WTC11 (cell line): Measurements from ENCODE around the gene PCDHA1. TPM values are rescaled to one million over a fixed set of nuclear protein-coding genes. Genes with fewer than 3 reads are reported as not detected.
"Not testable (repeated sequence)": the region's sequence is repeated elsewhere in the genome, so short reads cannot be mapped to it uniquely, and the experiment has no call there.

Experiments used
- ATAC-seq: fragments of 200-7000 bp; cut with Tn5 transposase; 2 replicates; pipeline ENCODE4 v1.10.0; 2021; ENCODE audit warnings: mild to moderate bottlenecking, moderate library complexity
- CTCF ChIA-PET: fragments of 300-600 bp; sonication (Branson Sonifier 250); formaldehyde crosslinking; loops from one replicate; lab custom pipeline; 2021; ENCODE audit warnings: antibody characterized with exemption; lab: Charles Lee
- POLR2A ChIA-PET: fragments of 350-600 bp; sonication (Branson Sonifier 250); formaldehyde crosslinking; loops from one replicate; lab custom pipeline; 2021; ENCODE audit warnings: antibody characterized with exemption; lab: Charles Lee
- DNase-seq: peaks from one replicate; pipeline ENCODE4 v3.0.0; 2021; ENCODE audit warnings: low spot score
- H3K27ac Mint-ChIP-seq: 2 replicates; pipeline ENCODE4 v1.8.0; 2021; ENCODE audit warnings: mixed read lengths
- H3K27me3 Mint-ChIP-seq: 2 replicates; pipeline ENCODE4 v1.8.0; 2021; ENCODE audit warnings: low read depth, mild to moderate bottlenecking, moderate library complexity, mixed read lengths
- H3K36me3 Mint-ChIP-seq: 2 replicates; pipeline ENCODE4 v1.8.0; 2021; ENCODE audit warnings: mixed read lengths
- H3K4me1 Mint-ChIP-seq: 2 replicates; pipeline ENCODE4 v1.8.0; 2022; ENCODE audit warnings: mixed read lengths
- H3K4me3 Mint-ChIP-seq: 2 replicates; pipeline ENCODE4 v1.8.0; 2021; ENCODE audit warnings: mild to moderate bottlenecking, moderate library complexity, mixed read lengths
- H3K9me3 Mint-ChIP-seq: 2 replicates; pipeline ENCODE4 v1.8.0; 2021; ENCODE audit warnings: mixed read lengths
- ATF1 ChIP-seq: sonication (generic); formaldehyde crosslinking; IDR thresholded peaks from 2 replicates; pipeline ENCODE4 v1.8.1; 2023; ENCODE audit warnings: mild to moderate bottlenecking, moderate library complexity, missing genetic modification reagents
- ATF3 ChIP-seq: sonication (generic); formaldehyde crosslinking; conservative IDR thresholded peaks from 2 replicates; pipeline ENCODE4 v1.8.1; 2022; ENCODE audit warnings: mild to moderate bottlenecking, missing genetic modification reagents
- CDX4 ChIP-seq: fragments of 250-450 bp; sonication (Bioruptor Pico); IDR thresholded peaks from 2 replicates; pipeline ENCODE4 v1.9.0; 2021; ENCODE audit warnings: moderate library complexity, mild to moderate bottlenecking, inconsistent platforms, borderline replicate concordance
- HMGA2 ChIP-seq: fragments of 250-450 bp; sonication (Bioruptor Pico); IDR thresholded peaks from 2 replicates; pipeline ENCODE4 v1.4.0; 2021; ENCODE audit warnings: mild to moderate bottlenecking, moderate library complexity
- HMGXB4 ChIP-seq: sonication (generic); formaldehyde crosslinking; IDR thresholded peaks from 2 replicates; pipeline ENCODE4 v1.8.1; 2023; ENCODE audit warnings: mild to moderate bottlenecking, moderate library complexity, missing genetic modification reagents
- NR3C1 ChIP-seq: sonication (generic); formaldehyde crosslinking; conservative IDR thresholded peaks from 2 replicates; pipeline ENCODE4 v1.8.1; 2023; ENCODE audit warnings: low read depth, mild to moderate bottlenecking, missing genetic modification reagents
- SMAD4 ChIP-seq: sonication (generic); formaldehyde crosslinking; IDR thresholded peaks from 2 replicates; pipeline ENCODE4 v1.8.0; 2022; ENCODE audit warnings: mild to moderate bottlenecking, missing genetic modification reagents
- TP53 ChIP-seq: sonication (generic); formaldehyde crosslinking; IDR thresholded peaks from 2 replicates; pipeline ENCODE4 v1.8.1; 2023; ENCODE audit warnings: mild to moderate bottlenecking, missing genetic modification reagents
- USF2 ChIP-seq: sonication (generic); formaldehyde crosslinking; IDR thresholded peaks from 2 replicates; pipeline ENCODE4 v1.8.1; 2023; ENCODE audit warnings: mild to moderate bottlenecking, missing genetic modification reagents, moderate library complexity
- ZNF121 ChIP-seq: sonication (generic); formaldehyde crosslinking; IDR thresholded peaks from 2 replicates; pipeline ENCODE4 v1.8.0; 2023; ENCODE audit warnings: missing genetic modification reagents
- ZNF219 ChIP-seq: sonication (generic); formaldehyde crosslinking; IDR thresholded peaks from 2 replicates; pipeline ENCODE4 v1.8.0; 2023; ENCODE audit warnings: missing genetic modification reagents, mild to moderate bottlenecking, borderline replicate concordance
- total RNA-seq: library from RNA; stranded (reverse); gene quantifications from 3 replicates; pipeline ENCODE4 v1.2.3, GENCODE V29; 2021
- TF ChIP-seq, protein P1 (sequence below): fragments of 200-600 bp; IDR thresholded peaks from 2 replicates; pipeline ENCODE4 v1.8.0; 2022; ENCODE audit warnings: antibody characterized with exemption
- TF ChIP-seq, protein P2 (sequence below): sonication (generic); formaldehyde crosslinking; IDR thresholded peaks from 2 replicates; pipeline ENCODE4 v1.8.1; 2022; ENCODE audit warnings: missing genetic modification reagents, borderline replicate concordance
- TF ChIP-seq, protein P3 (sequence below): sonication (generic); formaldehyde crosslinking; IDR thresholded peaks from 2 replicates; pipeline ENCODE4 v1.8.1; 2023; ENCODE audit warnings: mild to moderate bottlenecking, missing genetic modification reagents, moderate library complexity

Gene PCDHA1
- total RNA-seq, 1 experiment from 2014 or later = 2.4 TPM

DNA sequence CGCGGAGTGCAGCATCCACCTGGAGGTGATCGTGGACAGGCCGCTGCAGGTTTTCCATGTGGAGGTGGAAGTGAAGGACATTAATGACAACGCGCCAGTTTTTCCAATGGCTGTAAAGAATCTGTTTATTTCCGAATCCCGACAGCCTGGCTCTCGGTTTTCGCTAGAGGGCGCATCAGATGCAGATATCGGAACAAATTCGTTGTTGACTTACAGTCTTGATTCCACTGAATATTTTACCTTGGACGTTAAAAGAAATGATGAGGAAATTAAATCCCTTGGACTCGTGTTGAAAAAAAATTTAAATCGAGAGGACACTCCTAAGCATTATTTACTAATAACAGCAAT, 15.5 kb downstream of the PCDHA1 start:
- ATAC-seq = peak; percentile 53
- H3K9me3 Mint-ChIP-seq = peaks cover 8% of the 10 kb centered on the region
- ChIA-PET CTCF (interaction anchor here (1.0 to 2.8 kb wide), 3 partner anchors 12 to 40 kb away, joined by 5 to 24 read pairs (median 5); partner anchors contain the start of gene PCDHA1), POLR2A (no interaction called here)
- peak overlapping the region; percentile 76 for H3K4me3 Mint-ChIP-seq
- H3K36me3 Mint-ChIP-seq = peaks cover 16% of the 10 kb centered on the region
- DNase-seq = no peak
- peaks cover 3% of the 10 kb centered on the region; the same call in 1 of the 2 replicates for H3K4me1 Mint-ChIP-seq
- TF ChIP-seq, protein P1, sequence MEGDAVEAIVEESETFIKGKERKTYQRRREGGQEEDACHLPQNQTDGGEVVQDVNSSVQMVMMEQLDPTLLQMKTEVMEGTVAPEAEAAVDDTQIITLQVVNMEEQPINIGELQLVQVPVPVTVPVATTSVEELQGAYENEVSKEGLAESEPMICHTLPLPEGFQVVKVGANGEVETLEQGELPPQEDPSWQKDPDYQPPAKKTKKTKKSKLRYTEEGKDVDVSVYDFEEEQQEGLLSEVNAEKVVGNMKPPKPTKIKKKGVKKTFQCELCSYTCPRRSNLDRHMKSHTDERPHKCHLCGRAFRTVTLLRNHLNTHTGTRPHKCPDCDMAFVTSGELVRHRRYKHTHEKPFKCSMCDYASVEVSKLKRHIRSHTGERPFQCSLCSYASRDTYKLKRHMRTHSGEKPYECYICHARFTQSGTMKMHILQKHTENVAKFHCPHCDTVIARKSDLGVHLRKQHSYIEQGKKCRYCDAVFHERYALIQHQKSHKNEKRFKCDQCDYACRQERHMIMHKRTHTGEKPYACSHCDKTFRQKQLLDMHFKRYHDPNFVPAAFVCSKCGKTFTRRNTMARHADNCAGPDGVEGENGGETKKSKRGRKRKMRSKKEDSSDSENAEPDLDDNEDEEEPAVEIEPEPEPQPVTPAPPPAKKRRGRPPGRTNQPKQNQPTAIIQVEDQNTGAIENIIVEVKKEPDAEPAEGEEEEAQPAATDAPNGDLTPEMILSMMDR = peak; percentile 28; the same call in 1 of the 2 replicates
- TF ChIP-seq, protein P2, sequence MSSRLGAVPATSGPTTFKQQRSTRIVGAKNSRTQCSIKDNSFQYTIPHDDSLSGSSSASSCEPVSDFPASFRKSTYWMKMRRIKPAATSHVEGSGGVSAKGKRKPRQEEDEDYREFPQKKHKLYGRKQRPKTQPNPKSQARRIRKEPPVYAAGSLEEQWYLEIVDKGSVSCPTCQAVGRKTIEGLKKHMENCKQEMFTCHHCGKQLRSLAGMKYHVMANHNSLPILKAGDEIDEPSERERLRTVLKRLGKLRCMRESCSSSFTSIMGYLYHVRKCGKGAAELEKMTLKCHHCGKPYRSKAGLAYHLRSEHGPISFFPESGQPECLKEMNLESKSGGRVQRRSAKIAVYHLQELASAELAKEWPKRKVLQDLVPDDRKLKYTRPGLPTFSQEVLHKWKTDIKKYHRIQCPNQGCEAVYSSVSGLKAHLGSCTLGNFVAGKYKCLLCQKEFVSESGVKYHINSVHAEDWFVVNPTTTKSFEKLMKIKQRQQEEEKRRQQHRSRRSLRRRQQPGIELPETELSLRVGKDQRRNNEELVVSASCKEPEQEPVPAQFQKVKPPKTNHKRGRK (CRISPR knock-in tag) = no peak
- H3K27me3 Mint-ChIP-seq = no peaks in the 10 kb centered on the region
- H3K27ac Mint-ChIP-seq = no peak overlapping the region; the same call in 1 of the 2 replicates

- H3K9me3 Mint-ChIP-seq, H3K27ac Mint-ChIP-seq, POLR2A ChIA-PET, H3K27me3 Mint-ChIP-seq, H3K4me3 Mint-ChIP-seq, DNase-seq, ATAC-seq, H3K4me1 Mint-ChIP-seq: not testable (repeated sequence)
- CTCF ChIA-PET = interaction anchor here (1.3 to 2.8 kb wide), 2 partner anchors 17 to 54 kb away, joined by 4 to 24 read pairs; partner anchors contain the start of genes PCDHA1 and PCDHA10
- peaks cover 16% of the 10 kb centered on the region for H3K36me3 Mint-ChIP-seq
Measured at GRCh38 chr5:140802381-140802780, 16.4 kb downstream of the PCDHA1 start.

GRCh38 chr5:140802781-140803271, 16.9 kb downstream of the PCDHA1 start:
- ChIA-PET POLR2A (no interaction called here), CTCF (interaction anchor here (1.3 to 2.8 kb wide), 2 partner anchors 17 to 53 kb away, joined by 4 to 24 read pairs; partner anchors contain the start of genes PCDHA1 and PCDHA10)
- Mint-ChIP-seq H3K36me3 (peaks cover 16% of the 10 kb centered on the region), H3K4me1 (peaks cover 6% of the 10 kb centered on the region), H3K27me3 (no peaks in the 10 kb centered on the region), H3K27ac (no peak overlapping the region), H3K4me3 (no peak overlapping the region), H3K9me3 (peaks cover 8% of the 10 kb centered on the region)
- ATAC-seq = no peak
- TF ChIP-seq NR3C1 (CRISPR knock-in tag) = no peak
- TF ChIP-seq, protein P3, sequence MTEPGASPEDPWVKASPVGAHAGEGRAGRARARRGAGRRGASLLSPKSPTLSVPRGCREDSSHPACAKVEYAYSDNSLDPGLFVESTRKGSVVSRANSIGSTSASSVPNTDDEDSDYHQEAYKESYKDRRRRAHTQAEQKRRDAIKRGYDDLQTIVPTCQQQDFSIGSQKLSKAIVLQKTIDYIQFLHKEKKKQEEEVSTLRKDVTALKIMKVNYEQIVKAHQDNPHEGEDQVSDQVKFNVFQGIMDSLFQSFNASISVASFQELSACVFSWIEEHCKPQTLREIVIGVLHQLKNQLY (CRISPR knock-in tag) = no peak
- no peak for TF ChIP-seq ZNF219 (CRISPR knock-in tag)
- no peak for TF ChIP-seq ZNF121
- DNase-seq = no peak

GRCh38 chr5:140806834-140807775, 21.2 kb downstream of the PCDHA1 start, which contains the start of gene PCDHA4:
TSS of gene PCDHA4 (plus strand) at chr5:140807068.
- peak; percentile 90 for DNase-seq
- POLR2A ChIA-PET = interaction anchor here (0.6 kb wide), 1 partner anchor 21 kb away, joined by 4 read pairs; no protein-coding TSS in a partner anchor
- TF ChIP-seq CDX4 (no peak), TP53 (CRISPR knock-in tag) (no peak), ATF1 (CRISPR knock-in tag) (no peak), USF2 (CRISPR knock-in tag) (no peak), HMGA2 (CRISPR knock-in tag) (no peak), SMAD4 (no peak), HMGXB4 (CRISPR knock-in tag) (peak; percentile 86), ATF3 (CRISPR knock-in tag) (no peak)
- TF ChIP-seq, protein P1 = peak; percentile 80

More at GRCh38 chr5:140806834-140807775, 21.2 kb downstream of the PCDHA1 start, which contains the start of gene PCDHA4:
- ATAC-seq = peak; percentile 89
- H3K4me3 Mint-ChIP-seq = peak within 1 kb of the TSS; percentile 92
- no peaks in the 10 kb centered on the region for H3K27me3 Mint-ChIP-seq
- CTCF ChIA-PET = interaction anchor here (0.6 to 5.4 kb wide), 31 partner anchors 11 to 448 kb away, joined by 3 to 61 read pairs (median 4); partner anchors contain the start of genes IK, PCDHA1, PCDHA10 and PCDHA11
- peaks cover 7% of the 10 kb centered on the region for H3K4me1 Mint-ChIP-seq
- H3K9me3 Mint-ChIP-seq = peaks cover 2% of the 10 kb centered on the region
- H3K36me3 Mint-ChIP-seq = peaks cover 10% of the 10 kb centered on the region; the same call in 1 of the 2 replicates
- peak within 1 kb of the TSS; percentile 36; the same call in 1 of the 2 replicates for H3K27ac Mint-ChIP-seq
